IPS DF 6.9 (cell line): ENCODE results near the gene SPATA2.

Source experiments
- DNase-seq: peaks from one replicate; pipeline ENCODE4 v3.0.0-alpha.2; 2013; ENCODE audit warnings: low read depth, low spot score
- H3K27ac ChIP-seq: one replicate; pipeline ENCODE4 v1.5.1; 2013; ENCODE audit warnings: low read length, control low read depth
- H3K27me3 ChIP-seq: 2 replicates; pipeline ENCODE4 v1.6.1; 2013; ENCODE audit warnings: mild to moderate bottlenecking, low read length; ENCODE audit not compliant: control insufficient read depth, insufficient read depth
- H3K36me3 ChIP-seq: 2 replicates; pipeline ENCODE4 v1.6.1; 2013; ENCODE audit warnings: low read length; ENCODE audit not compliant: control insufficient read depth, insufficient read depth
- H3K4me1 ChIP-seq: 2 replicates; pipeline ENCODE4 v1.6.1; 2013; ENCODE audit warnings: low read length; ENCODE audit not compliant: control insufficient read depth, insufficient read depth
- H3K4me3 ChIP-seq: 2 replicates; pipeline ENCODE4 v1.5.1; 2013; ENCODE audit warnings: mild to moderate bottlenecking, low read length
- H3K9me3 ChIP-seq: 2 replicates; pipeline ENCODE4 v1.6.1; 2013; ENCODE audit warnings: low read length, inconsistent platforms; ENCODE audit not compliant: control insufficient read depth, insufficient read depth
- WGBS: extraction: QIAGEN DNeasy Blood & Tissue Kit; methylation state at CpG from one replicate; pipeline ENCODE4 v1.1.7; 2013; ENCODE audit warnings: mixed read lengths, missing lambda C conversion rate; ENCODE audit not compliant: insufficient read length, insufficient coverage; 5-methylcytosine and 5-hydroxymethylcytosine counted together

SPATA2 gene

DNA sequence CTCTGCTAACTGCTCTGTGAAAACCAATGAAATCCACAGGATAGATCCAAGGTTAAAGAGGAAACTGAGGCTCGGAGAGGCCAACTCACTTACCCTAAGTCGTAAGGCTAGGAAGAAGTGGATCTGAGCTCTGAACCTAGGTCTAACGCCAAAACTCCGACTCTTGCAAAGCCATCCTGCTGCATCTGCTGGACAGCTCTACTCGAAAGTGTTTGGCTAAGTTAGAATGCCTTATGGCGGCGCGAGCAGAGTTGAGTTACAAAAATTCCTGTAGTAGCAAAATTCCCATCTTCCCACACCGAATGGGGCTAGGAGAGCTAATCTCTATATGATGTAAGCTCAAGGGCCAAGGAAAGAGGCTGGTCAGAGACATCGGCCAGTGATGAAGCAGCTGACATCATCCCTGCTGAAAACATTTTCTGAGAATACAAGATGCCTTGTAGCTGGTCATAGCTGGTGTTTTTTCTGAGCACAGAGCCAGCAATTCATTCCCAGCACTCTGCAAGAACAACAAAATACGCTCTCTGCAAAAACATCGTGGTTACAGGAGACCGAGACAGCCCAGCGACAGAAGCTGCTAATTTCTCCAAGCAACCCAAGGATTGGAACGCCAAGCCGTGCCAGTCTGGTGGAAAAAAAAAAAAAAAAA is 1.8 kb downstream of the SPATA2 start:
- no peak overlapping the region for H3K27ac ChIP-seq
- H3K4me3 ChIP-seq, result no peak overlapping the region
- DNase-seq, result no peak
- H3K36me3 ChIP-seq, result 0 out of 2 replicates have a peak, but pooled peaks cover under 1% of the 10 kb centered on the region
- no peaks in the 10 kb centered on the region for H3K4me1 ChIP-seq
- H3K9me3 ChIP-seq, result no peaks in the 10 kb centered on the region
- H3K27me3 ChIP-seq, result no peaks in the 10 kb centered on the region
- WGBS, result no CpG with 5 or more reads among the region's 16 CpGs

- Histone ChIP-seq H3K27ac (no peak overlapping the region), H3K36me3 (peaks cover 17% of the 10 kb centered on the region), H3K4me1 (no peaks in the 10 kb centered on the region), H3K4me3 (no peak overlapping the region), H3K9me3 (no peaks in the 10 kb centered on the region), H3K27me3 (no peaks in the 10 kb centered on the region)
- no peak for DNase-seq
- WGBS, result no CpG with 5 or more reads among the region's 4 CpGs
Observed at GRCh38 chr20:49910340-49910706, 5.0 kb downstream of the SPATA2 start.

- Histone ChIP-seq H3K36me3 (peaks cover 21% of the 10 kb centered on the region), H3K9me3 (no peaks in the 10 kb centered on the region), H3K27me3 (no peaks in the 10 kb centered on the region), H3K4me1 (no peaks in the 10 kb centered on the region), H3K4me3 (no peak overlapping the region), H3K27ac (no peak overlapping the region)
- no CpG with 5 or more reads among the region's 28 CpGs for WGBS
- DNase-seq, result no peak
Observed at GRCh38 chr20:49909499-49910339, 5.6 kb downstream of the SPATA2 start.

DNA sequence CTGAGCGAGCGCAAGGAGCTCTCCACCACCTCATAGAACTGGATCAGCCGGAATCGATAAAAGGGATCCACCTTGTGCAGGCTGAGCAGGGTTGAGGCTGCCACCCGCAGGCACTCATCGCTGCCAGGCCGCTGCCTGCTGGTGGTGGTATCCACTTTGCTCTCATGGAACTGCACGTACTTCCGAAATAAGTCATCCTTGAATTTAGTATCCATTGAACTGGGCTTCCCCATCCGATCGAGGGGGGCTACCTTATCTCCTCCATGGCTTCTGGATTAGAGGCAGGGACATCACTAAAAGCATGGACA is 7.1 kb downstream of the SPATA2 start:
- H3K4me1 ChIP-seq, result no peaks in the 10 kb centered on the region
- WGBS, result no CpG with 5 or more reads among the region's 11 CpGs
- DNase-seq, result no peak
- H3K4me3 ChIP-seq, result no peak overlapping the region
- no peak overlapping the region for H3K27ac ChIP-seq
- H3K36me3 ChIP-seq, result peaks cover 21% of the 10 kb centered on the region
- H3K27me3 ChIP-seq, result no peaks in the 10 kb centered on the region
- no peaks in the 10 kb centered on the region for H3K9me3 ChIP-seq

DNA sequence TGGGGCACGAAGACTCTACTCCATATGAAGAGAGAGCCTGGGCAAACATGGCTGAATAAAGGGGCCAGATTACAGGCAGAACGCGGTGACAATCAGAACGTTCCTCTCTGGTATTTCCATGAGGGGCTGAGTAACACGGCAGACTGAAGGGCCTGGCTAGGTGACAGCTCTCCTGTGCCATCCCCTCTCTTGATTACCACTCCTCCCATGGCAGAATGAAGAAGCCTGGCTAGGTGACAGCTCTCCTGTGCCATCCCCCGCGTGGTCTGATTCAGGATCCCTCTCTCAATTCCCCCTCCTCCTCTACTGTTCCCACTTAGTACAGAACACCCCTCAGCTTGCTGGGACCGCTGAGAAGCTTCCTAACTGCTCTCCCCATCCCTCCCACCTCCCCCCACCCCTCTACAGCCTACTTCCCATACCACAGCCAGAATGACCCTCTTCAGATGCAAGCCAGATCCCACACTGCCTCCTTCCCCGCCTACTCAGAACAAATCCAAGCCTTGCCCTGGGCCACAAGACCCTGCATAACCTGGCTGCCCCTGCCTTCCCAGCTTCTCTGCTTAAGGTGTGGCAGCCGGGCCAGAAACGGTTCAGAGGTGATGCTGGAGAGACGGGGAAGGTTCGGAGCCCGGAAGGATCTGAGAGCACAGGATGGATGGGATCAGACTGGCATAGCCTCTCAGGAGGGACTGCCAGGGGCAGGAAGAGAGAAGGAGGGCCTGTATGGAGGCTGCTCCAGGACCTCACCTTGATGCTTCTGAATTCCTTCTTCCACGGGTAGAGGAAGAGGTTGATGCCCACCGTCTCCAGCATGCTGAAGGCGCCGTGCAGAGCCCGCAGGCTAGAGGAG is 7.7 kb downstream of the SPATA2 start:
- DNase-seq, result no peak
- peaks cover 21% of the 10 kb centered on the region for H3K36me3 ChIP-seq
- no peaks in the 10 kb centered on the region for H3K9me3 ChIP-seq
- WGBS, result no CpG with 5 or more reads among the region's 19 CpGs
- no peak overlapping the region for H3K4me3 ChIP-seq
- no peaks in the 10 kb centered on the region for H3K27me3 ChIP-seq
- no peak overlapping the region for H3K27ac ChIP-seq
- H3K4me1 ChIP-seq, result no peaks in the 10 kb centered on the region

DNA sequence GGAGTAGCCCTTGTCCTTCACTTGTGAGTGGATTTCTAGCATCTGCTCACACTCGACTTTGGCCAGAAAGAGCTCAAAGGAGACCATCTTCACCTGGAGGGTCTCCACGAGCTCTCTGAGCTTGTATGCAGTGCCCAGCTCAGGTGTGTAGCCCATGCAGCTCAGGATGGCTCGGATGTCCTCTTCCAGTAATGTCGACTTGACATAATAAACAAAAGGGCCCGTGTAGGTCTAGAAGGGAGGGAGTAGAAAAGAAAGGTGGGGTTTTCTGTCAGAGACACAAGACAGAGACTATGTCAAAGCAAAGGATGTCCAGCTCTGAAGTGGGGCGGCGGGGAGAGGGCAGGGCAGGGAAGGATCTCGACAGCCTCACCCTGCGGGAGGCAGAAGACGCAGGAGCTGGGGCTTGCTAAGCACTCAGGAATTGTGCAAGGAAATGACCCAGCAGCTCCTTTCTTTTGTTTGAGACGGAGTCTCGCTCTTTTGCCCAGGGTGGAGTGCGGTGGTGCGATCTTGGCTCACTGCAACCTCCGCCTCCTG is 8.6 kb downstream of the SPATA2 start:
- H3K4me3 ChIP-seq, result no peak overlapping the region
- H3K27me3 ChIP-seq, result no peaks in the 10 kb centered on the region
- H3K36me3 ChIP-seq, result peaks cover 21% of the 10 kb centered on the region
- H3K9me3 ChIP-seq, result no peaks in the 10 kb centered on the region
- H3K27ac ChIP-seq, result no peak overlapping the region
- WGBS, result no CpG with 5 or more reads among the region's 15 CpGs
- DNase-seq, result no peak
- H3K4me1 ChIP-seq, result no peaks in the 10 kb centered on the region

DNA sequence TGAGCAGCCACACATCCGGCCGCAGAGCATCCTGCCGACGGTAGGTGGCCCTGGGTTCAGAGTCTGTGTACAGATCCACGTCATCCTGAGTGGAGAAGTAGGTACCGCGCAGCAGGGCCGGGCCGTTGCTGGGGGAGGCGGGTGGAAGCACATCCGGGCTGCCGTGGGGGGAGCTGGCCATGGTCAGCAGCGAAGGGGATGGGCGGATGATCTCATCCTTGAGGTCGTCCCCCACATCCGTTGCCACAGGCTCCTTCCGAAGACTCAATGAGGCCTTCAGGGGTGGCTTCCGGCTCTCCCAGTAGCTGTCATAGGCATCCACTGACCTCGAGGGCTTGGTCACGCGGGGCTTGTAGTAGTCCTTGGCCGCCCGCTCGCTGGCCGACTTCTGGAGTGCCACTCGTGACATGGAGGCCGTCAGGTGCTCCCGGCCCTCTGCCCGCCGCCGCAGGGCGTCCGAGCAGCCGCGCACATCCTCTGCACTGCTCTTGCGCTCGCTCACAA is 9.2 kb downstream of the SPATA2 start:
- no peaks in the 10 kb centered on the region for H3K9me3 ChIP-seq
- no peak for DNase-seq
- no peak overlapping the region for H3K27ac ChIP-seq
- no peak overlapping the region for H3K4me3 ChIP-seq
- peaks cover 21% of the 10 kb centered on the region for H3K36me3 ChIP-seq
- no peaks in the 10 kb centered on the region for H3K4me1 ChIP-seq
- WGBS, result no CpG with 5 or more reads among the region's 37 CpGs
- no peaks in the 10 kb centered on the region for H3K27me3 ChIP-seq

GRCh38 chr20:49905415-49906091 is 9.8 kb downstream of the SPATA2 start:
- H3K9me3 ChIP-seq, result no peaks in the 10 kb centered on the region
- no peaks in the 10 kb centered on the region for H3K27me3 ChIP-seq
- no peak overlapping the region for H3K27ac ChIP-seq
- H3K36me3 ChIP-seq, result peaks cover 21% of the 10 kb centered on the region
- WGBS, result no CpG with 5 or more reads among the region's 29 CpGs
- H3K4me1 ChIP-seq, result no peaks in the 10 kb centered on the region
- no peak for DNase-seq
- H3K4me3 ChIP-seq, result no peak overlapping the region

DNA sequence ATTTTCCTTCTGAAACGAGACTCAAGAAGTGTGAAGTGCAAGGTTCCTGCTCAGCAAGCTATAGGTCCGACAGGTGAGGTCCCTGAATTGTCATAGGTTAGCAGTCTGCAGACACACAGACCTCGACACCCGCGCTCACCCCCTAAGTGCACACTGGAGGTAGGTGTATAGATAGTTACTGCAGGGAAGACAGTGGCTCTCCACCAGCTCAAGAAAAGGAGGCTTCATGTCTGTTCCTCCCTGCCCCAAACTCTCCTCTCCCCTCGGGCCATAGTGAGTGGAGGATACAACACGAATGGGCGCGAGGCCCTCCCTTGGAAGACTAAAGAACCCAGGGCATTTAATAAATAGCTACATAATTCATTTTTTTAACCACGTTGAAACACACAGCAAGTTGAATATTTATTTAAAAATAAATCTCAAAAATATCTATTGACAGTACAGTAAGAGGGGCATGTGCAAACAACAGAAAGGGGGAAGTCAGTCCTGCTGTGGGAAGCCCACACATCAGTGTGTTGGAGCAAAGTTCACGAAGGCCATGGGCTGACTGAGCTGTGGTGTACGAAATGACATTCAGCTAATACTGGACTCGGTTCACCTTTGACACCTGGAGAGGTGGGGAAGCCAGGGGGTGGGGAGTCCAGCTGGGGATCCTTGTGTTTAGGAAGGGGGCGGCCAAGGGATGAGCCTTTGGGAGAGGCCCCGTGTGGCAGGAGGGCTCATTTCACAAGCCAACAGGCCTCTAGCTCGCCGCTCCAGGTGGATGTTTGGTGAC is 10.7 kb downstream of the SPATA2 start:
- WGBS, result no CpG with 5 or more reads among the region's 17 CpGs
- H3K36me3 ChIP-seq, result peaks cover 21% of the 10 kb centered on the region

More for the DNA sequence above, 10.7 kb downstream of the SPATA2 start:
- no peak for DNase-seq
- Histone ChIP-seq H3K27me3 (no peaks in the 10 kb centered on the region), H3K27ac (no peak overlapping the region), H3K9me3 (no peaks in the 10 kb centered on the region), H3K4me1 (no peaks in the 10 kb centered on the region), H3K4me3 (no peak overlapping the region)
